ENCODE data around the gene CDC42BPB.

DNA sequence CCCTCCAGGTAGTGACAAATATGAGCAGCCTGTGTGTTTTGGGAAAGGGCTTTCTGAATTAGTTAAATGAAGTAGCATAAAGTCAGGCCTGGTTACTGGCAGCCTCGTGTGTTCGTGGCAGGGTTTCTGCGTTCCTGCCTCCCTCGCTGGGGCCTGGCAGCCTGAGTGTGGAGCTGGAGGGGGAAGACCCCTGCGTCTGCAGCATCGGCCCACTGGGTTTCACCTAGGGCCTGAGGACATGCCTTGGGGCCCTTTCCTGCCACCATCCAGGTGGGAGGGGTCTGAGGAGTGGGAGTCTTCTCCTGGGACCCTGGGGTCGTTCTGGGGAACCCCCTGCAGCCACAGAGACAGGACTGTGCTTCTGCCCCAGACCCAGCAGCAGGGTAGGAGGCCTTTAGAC, 155.3 kb downstream of the CDC42BPB start:
- TF ChIP-seq CTCF (IDR thresholded peaks at IDR 0.05) (no peak), POLR2A (IDR thresholded peaks at IDR 0.05) (no peak)

Data from Peyer's patch (tissue), 4 donors.